Adrenal gland (tissue), 5 donors: ENCODE measurements around the gene SFT2D3.

Experiments
- CTCF ChIP-seq, 6 experiments: fragments of 450-650 bp in 4 of 6; fragments of 200-600 bp in 2 of 6; sonication (generic) in 1 of 6; IDR thresholded peaks; 1 replicate in 5 of 6; 2 replicates in 1 of 6; pipeline versions ENCODE4 v1.5.1 to v1.8.0; 2016 to 2021; ENCODE audit warnings: antibody characterized with exemption in 6 of 6, mild to moderate bottlenecking in 2 of 6, moderate library complexity in 1 of 6
- POLR2A ChIP-seq, 2 donors: fragments of 450-650 bp; IDR thresholded peaks; one replicate each; pipeline ENCODE4 v1.6.1; 2017; ENCODE audit warnings: antibody characterized with exemption in 2 of 2, mild to moderate bottlenecking in 2 of 2, moderate library complexity in 1 of 2
- donor health status: DM: no; HTN: no; CAD: no.

GRCh38 chr2:127652786-127653357 is 48.4 kb upstream of the SFT2D3 start:
- no peak for TF ChIP-seq CTCF (IDR thresholded peaks at IDR 0.05)
- no peak for TF ChIP-seq POLR2A (IDR thresholded peaks at IDR 0.05)
